Stimulated activated CD8-positive, alpha-beta memory T cell treated with anti-CD3 and anti-CD28 coated beads, Interleukin-15, amount 100 ng/mL, for 1 hour (primary cell): ENCODE data around the gene CCDC82.

Source experiments
- DNase-seq: peaks from one replicate; pipeline ENCODE4 v3.0.0-alpha.2; 2020; ENCODE audit warnings: low read depth

CCDC82 gene

GRCh38 chr11:96329419-96329818, 60.3 kb downstream of the CCDC82 start:
- DNase-seq: no peak

GRCh38 chr11:96328395-96329010, 61.2 kb downstream of the CCDC82 start:
- no peak for DNase-seq

GRCh38 chr11:96326959-96327358, 62.8 kb downstream of the CCDC82 start:
- no peak for DNase-seq

- no peak for DNase-seq
Measured at GRCh38 chr11:96324912-96325311, 64.8 kb downstream of the CCDC82 start.

GRCh38 chr11:96323642-96323985, 66.1 kb downstream of the CCDC82 start:
- no peak for DNase-seq

GRCh38 chr11:96322775-96323641, 66.7 kb downstream of the CCDC82 start:
- DNase-seq: no peak

GRCh38 chr11:96321091-96321490, 68.6 kb downstream of the CCDC82 start:
- no peak for DNase-seq

- DNase-seq: no peak
Measured at GRCh38 chr11:96319898-96320656, 69.6 kb downstream of the CCDC82 start.

- no peak for DNase-seq
Measured at GRCh38 chr11:96318850-96319249, 70.9 kb downstream of the CCDC82 start.

- no peak for DNase-seq
Measured at GRCh38 chr11:96318399-96318798, 71.3 kb downstream of the CCDC82 start.

GRCh38 chr11:96317985-96318384, 71.7 kb downstream of the CCDC82 start:
- DNase-seq: no peak

- DNase-seq: no peak
Measured at GRCh38 chr11:96317571-96317970, 72.1 kb downstream of the CCDC82 start.

GRCh38 chr11:96316869-96317268, 72.8 kb downstream of the CCDC82 start:
- no peak for DNase-seq

- no peak for DNase-seq
Measured at GRCh38 chr11:96315476-96315875, 74.2 kb downstream of the CCDC82 start.

GRCh38 chr11:96314326-96315020, 75.2 kb downstream of the CCDC82 start:
- DNase-seq: no peak

GRCh38 chr11:96313163-96313562, 76.5 kb downstream of the CCDC82 start:
- no peak for DNase-seq

GRCh38 chr11:96311120-96311568, 78.6 kb downstream of the CCDC82 start:
- DNase-seq: no peak

GRCh38 chr11:96310236-96310635, 79.5 kb downstream of the CCDC82 start:
- DNase-seq: no peak

- DNase-seq: no peak
Measured at GRCh38 chr11:96309643-96310017, 80.1 kb downstream of the CCDC82 start.

- no peak for DNase-seq
Measured at GRCh38 chr11:96309016-96309642, 80.6 kb downstream of the CCDC82 start.

GRCh38 chr11:96307776-96308140, 82.0 kb downstream of the CCDC82 start:
- no peak for DNase-seq
